PC-9 (cell line): Measurements from ENCODE around the gene EMX2. TPM values are rescaled to one million over a fixed set of nuclear protein-coding genes. Genes with fewer than 3 reads are reported as not detected.
"Not testable (repeated sequence)": the region's sequence is repeated elsewhere in the genome, so short reads cannot be mapped to it uniquely, and the experiment has no call there.

Source experiments
- BruUV-seq: library from RNA; stranded (reverse); fragments of 400-500 nt; replicated peaks from 2 replicates; lab custom pipeline; 2021; lab: Mats Ljungman, UMichigan
- CTCF ChIA-PET: fragments of 300-600 bp; sonication (Branson Sonifier 250); formaldehyde crosslinking; loops from one replicate; lab custom pipeline; 2022; ENCODE audit warnings: antibody characterized with exemption; lab: Charles Lee
- POLR2A ChIA-PET: fragments of 300-600 bp; sonication (Branson Sonifier 250); formaldehyde crosslinking; loops from one replicate; lab custom pipeline; 2022; ENCODE audit warnings: antibody characterized with exemption; ENCODE audit not compliant: unreplicated experiment; lab: Charles Lee
- DNase-seq, 2 experiments: peaks; one replicate each; pipeline versions ENCODE4 v3.0.0 to v3.0.0-alpha.2; 2015 to 2022; ENCODE audit warnings: mixed read lengths in 1 of 2
- H2AFZ ChIP-seq: fragments of 200-600 bp; sonication (generic); 2 replicates; pipeline ENCODE4 v1.8.1; 2017; ENCODE audit warnings: antibody characterized with exemption
- H3F3A ChIP-seq: fragments of 200-600 bp; sonication (generic); 2 replicates; pipeline ENCODE4 v1.8.1; 2017; ENCODE audit warnings: antibody characterized with exemption, mild to moderate bottlenecking, low read depth; ENCODE audit not compliant: insufficient read depth
- H3K27ac ChIP-seq: fragments of 200-600 bp; sonication (generic); 2 replicates; pipeline ENCODE4 v1.6.1; 2016; ENCODE audit warnings: mixed run types
- H3K27me3 ChIP-seq: fragments of 200-600 bp; sonication (generic); 2 replicates; pipeline ENCODE4 v1.6.1; 2016; ENCODE audit warnings: low read depth, mixed run types; ENCODE audit not compliant: insufficient read depth
- H3K36me3 ChIP-seq: fragments of 200-600 bp; sonication (generic); 2 replicates; pipeline ENCODE4 v1.6.1; 2016; ENCODE audit warnings: low read depth, mixed run types
- H3K4me1 ChIP-seq: fragments of 200-600 bp; sonication (generic); replicated peaks from 2 replicates; pipeline ENCODE4 v1.6.1; 2016; ENCODE audit warnings: mixed run types; ENCODE audit not compliant: insufficient read depth
- H3K4me2 ChIP-seq: fragments of 200-600 bp; sonication (generic); 2 replicates; pipeline ENCODE4 v1.6.1; 2017; ENCODE audit warnings: mixed run types
- H3K4me3 ChIP-seq: fragments of 200-600 bp; sonication (generic); 2 replicates; pipeline ENCODE4 v1.6.1; 2016; ENCODE audit warnings: mixed run types
- H3K79me2 ChIP-seq: fragments of 200-600 bp; sonication (generic); 2 replicates; pipeline ENCODE4 v1.6.1; 2017; ENCODE audit warnings: low read depth, mixed run types
- H3K9me2 ChIP-seq: fragments of 200-600 bp; sonication (generic); 2 replicates; pipeline ENCODE4 v1.8.1; 2017; ENCODE audit warnings: mild to moderate bottlenecking; ENCODE audit not compliant: insufficient read depth
- H3K9me3 ChIP-seq: fragments of 200-600 bp; sonication (generic); 2 replicates; pipeline ENCODE4 v1.8.1; 2016; ENCODE audit warnings: low read depth; ENCODE audit not compliant: insufficient read depth
- H4K20me1 ChIP-seq: fragments of 200-600 bp; sonication (generic); 2 replicates; pipeline ENCODE4 v1.8.1; 2017; ENCODE audit not compliant: insufficient read depth
- CTCF ChIP-seq: fragments of 200-600 bp; sonication (generic); conservative IDR thresholded peaks from 2 replicates; pipeline ENCODE4 v1.6.1; 2017; ENCODE audit warnings: mixed run types, antibody characterized with exemption, mild to moderate bottlenecking, moderate library complexity
- EZH2 ChIP-seq: fragments of 200-600 bp; sonication (generic); IDR thresholded peaks from 2 replicates; pipeline ENCODE4 v1.8.0; 2017; ENCODE audit warnings: antibody characterized with exemption, low read depth
- intact Hi-C: fragments of 100-400 bp; cut with micrococcal nuclease; formaldehyde crosslinking; loops from one replicate; pipeline ENCODE4 v1.10.0; 2022; ENCODE audit not compliant: unreplicated experiment
- total RNA-seq: library from RNA; stranded (reverse); gene quantifications from 2 replicates; pipeline ENCODE4 v1.2.3, GENCODE V29; 2021

EMX2 gene
- total RNA-seq, 1 experiment from 2014 or later, result not detected

- no peaks in the 10 kb centered on the region for H3F3A ChIP-seq
- CTCF ChIA-PET, result no interaction called here
- H3K27me3 ChIP-seq, result peaks cover 68% of the 10 kb centered on the region
- POLR2A ChIA-PET, result no interaction called here
- H3K9me3 ChIP-seq, result no peaks in the 10 kb centered on the region
- DNase-seq, result no peak
- no peak overlapping the region for H3K4me2 ChIP-seq
- H3K4me3 ChIP-seq, result no peak overlapping the region
- no peak overlapping the region for H3K27ac ChIP-seq
- no TSS peak for BruUV-seq
- H3K36me3 ChIP-seq, result no peaks in the 10 kb centered on the region
- no peaks in the 10 kb centered on the region for H4K20me1 ChIP-seq
- no peak overlapping the region for H2AFZ ChIP-seq
- H3K9me2 ChIP-seq, result no peaks in the 10 kb centered on the region
- H3K79me2 ChIP-seq, result no peaks in the 10 kb centered on the region
- TF ChIP-seq EZH2 (no peak), CTCF (no peak)
- intact Hi-C loops, result no loop called here
- H3K4me1 ChIP-seq, result no peaks in the 10 kb centered on the region
These were observed 38.0 kb upstream of the EMX2 start for GRCh38 chr10:117504562-117504961.

- POLR2A ChIA-PET, H3K4me2 ChIP-seq, CTCF ChIA-PET, H2AFZ ChIP-seq, H4K20me1 ChIP-seq, BruUV-seq, intact Hi-C loops, H3K9me3 ChIP-seq, DNase-seq, H3K4me3 ChIP-seq, H3K27ac ChIP-seq, H3K4me1 ChIP-seq, H3K79me2 ChIP-seq, H3K9me2 ChIP-seq, H3F3A ChIP-seq, H3K36me3 ChIP-seq: not testable (repeated sequence)
- H3K27me3 ChIP-seq, result peaks cover 63% of the 10 kb centered on the region
These were observed 35.5 kb upstream of the EMX2 start for GRCh38 chr10:117507081-117507480.

GRCh38 chr10:117509573-117509972 is 33.0 kb upstream of the EMX2 start:
- H3K9me2 ChIP-seq, result no peaks in the 10 kb centered on the region
- ChIA-PET POLR2A (no interaction called here), CTCF (no interaction called here)
- H3K36me3 ChIP-seq, result no peaks in the 10 kb centered on the region
- no peak for DNase-seq
- no peaks in the 10 kb centered on the region for H4K20me1 ChIP-seq
- H3K9me3 ChIP-seq, result no peaks in the 10 kb centered on the region
- H3K27me3 ChIP-seq, result peaks cover 48% of the 10 kb centered on the region
- intact Hi-C loops, result no loop called here
- no peaks in the 10 kb centered on the region for H3K79me2 ChIP-seq
- H3K4me2 ChIP-seq, result no peak overlapping the region
- no peak overlapping the region for H3K4me3 ChIP-seq
- no TSS peak for BruUV-seq
- H2AFZ ChIP-seq, result no peak overlapping the region
- TF ChIP-seq EZH2 (no peak), CTCF (no peak)
- H3K27ac ChIP-seq, result no peak overlapping the region
- no peaks in the 10 kb centered on the region for H3K4me1 ChIP-seq
- no peaks in the 10 kb centered on the region for H3F3A ChIP-seq
